Endometrial microvascular endothelial cells (primary cell): ENCODE results near the gene DIABLO. TPM values are rescaled to one million over a fixed set of nuclear protein-coding genes. Genes with fewer than 3 reads are reported as not detected.
"Not testable (repeated sequence)": the region's sequence is repeated elsewhere in the genome, so short reads cannot be mapped to it uniquely, and the experiment has no call there.

Source experiments
- in situ Hi-C: cut with HindIII; loops from 2 replicates; pipeline ENCODE4 v1.10.0; 2017; ENCODE audit warnings: low sequenced_read_pairs, low pct_unique_long_range_greater_than_20kb; ENCODE audit errors: inconsistent ontology term
- total RNA-seq: library from RNA; depleted of rRNA; stranded (reverse); fragments of >200 nt; gene quantifications from one replicate; pipeline ENCODE4 v1.2.3, GENCODE V29; 2015; ENCODE audit errors: inconsistent ontology term

Gene DIABLO
- total RNA-seq, 1 donor from 2014 or later = 71.0 TPM

- in situ Hi-C loops = no loop called here
These were observed 30.4 kb downstream of the DIABLO start for GRCh38 chr12:122195405-122195804.

GRCh38 chr12:122194804-122195203 is 31.0 kb downstream of the DIABLO start:
- in situ Hi-C loops = no loop called here

GRCh38 chr12:122192441-122192840 is 33.4 kb downstream of the DIABLO start:
- in situ Hi-C loops = no loop called here

- in situ Hi-C loops = no loop called here
These were observed 34.8 kb downstream of the DIABLO start for GRCh38 chr12:122190842-122191668.

GRCh38 chr12:122189626-122190475 is 36.0 kb downstream of the DIABLO start:
- in situ Hi-C loops = no loop called here

GRCh38 chr12:122187466-122187865 is 38.4 kb downstream of the DIABLO start:
- in situ Hi-C loops = no loop called here

GRCh38 chr12:122185494-122186082 is 40.3 kb downstream of the DIABLO start:
- in situ Hi-C loops = no loop called here

- in situ Hi-C loops = no loop called here
These were observed 40.8 kb downstream of the DIABLO start for GRCh38 chr12:122185079-122185478.

- in situ Hi-C loops = no loop called here
These were observed 41.3 kb downstream of the DIABLO start for GRCh38 chr12:122184517-122184916.

GRCh38 chr12:122183588-122183940 is 42.3 kb downstream of the DIABLO start:
- in situ Hi-C loops = no loop called here

GRCh38 chr12:122182887-122183587 is 42.8 kb downstream of the DIABLO start, which contains the start of gene LRRC43:
Gene LRRC43 (plus strand): TSS chr12:122183123. CDS start chr12:122183145, 22 bp downstream.
- in situ Hi-C loops = no loop called here

GRCh38 chr12:122176473-122176872 is 49.4 kb downstream of the DIABLO start:
- in situ Hi-C loops = not testable (repeated sequence)

- in situ Hi-C loops = no loop called here
These were observed 51.6 kb downstream of the DIABLO start, which contains the start of gene IL31 for GRCh38 chr12:122174155-122174845. Gene IL31 (minus strand): TSS chr12:122174221. CDS start chr12:122174172, 49 bp downstream.

- in situ Hi-C loops = no loop called here
These were observed 53.5 kb downstream of the DIABLO start for GRCh38 chr12:122172262-122172939.

- in situ Hi-C loops = no loop called here
These were observed 54.5 kb downstream of the DIABLO start for GRCh38 chr12:122171399-122171798.

- in situ Hi-C loops = no loop called here
These were observed 57.4 kb downstream of the DIABLO start for GRCh38 chr12:122168492-122168891.

- in situ Hi-C loops = no loop called here
These were observed 58.4 kb downstream of the DIABLO start for GRCh38 chr12:122167356-122167925.
